GM12878 (cell line): ENCODE results near the gene ZDHHC18.

Experiments used
- CREB1 ChIP-seq: IDR thresholded peaks from 2 replicates; pipeline ENCODE4 v1.6.1; 2012; ENCODE audit warnings: low read depth, mild to moderate bottlenecking, inconsistent platforms
- CREM ChIP-seq: IDR thresholded peaks from 2 replicates; pipeline ENCODE4 v1.6.1; 2014; ENCODE audit warnings: antibody characterized with exemption, low read depth
- CTCF ChIP-seq, 3 experiments: IDR thresholded peaks in 2 of 3; conservative IDR thresholded peaks in 1 of 3; 2 replicates each; pipeline ENCODE4 v1.5.1; 2011; ENCODE audit warnings: low read depth in 3 of 3, low read length in 3 of 3, mild to moderate bottlenecking in 3 of 3, control low read depth in 2 of 3, moderate library complexity in 2 of 3, inconsistent platforms in 1 of 3, mixed read lengths in 1 of 3; ENCODE audit not compliant: control insufficient read depth in 2 of 3, insufficient read depth in 1 of 3; ENCODE audit errors: extremely low read depth in 1 of 3
- EZH2 ChIP-seq: IDR thresholded peaks from 2 replicates; pipeline ENCODE4 v1.6.1; 2012; ENCODE audit warnings: low read depth, mild to moderate bottlenecking, control low read depth, inconsistent platforms, low read length, borderline replicate concordance; ENCODE audit not compliant: control insufficient read depth
- FOXM1 ChIP-seq: IDR thresholded peaks from 2 replicates; pipeline ENCODE4 v1.6.1; 2012; ENCODE audit warnings: low read depth, mild to moderate bottlenecking, inconsistent platforms, low read length, moderate library complexity
- POLR2A ChIP-seq: IDR thresholded peaks from 2 replicates; pipeline ENCODE4 v1.6.1; 2011; ENCODE audit warnings: low read depth, mild to moderate bottlenecking, low read length
- POLR2AphosphoS5 ChIP-seq: IDR thresholded peaks from 2 replicates; pipeline ENCODE4 v1.6.1; 2011; ENCODE audit warnings: mild to moderate bottlenecking, low read length, inconsistent platforms
- ZNF592 ChIP-seq: fragments of 450-650 bp; IDR thresholded peaks from 2 replicates; pipeline ENCODE4 v1.6.1; 2017; ENCODE audit warnings: mild to moderate bottlenecking, moderate library complexity

- TF ChIP-seq EZH2: no peak
- TF ChIP-seq ZNF592: no peak
- no peak for TF ChIP-seq CTCF (IDR thresholded peaks at IDR 0.05 in 2 of 3, conservative IDR thresholded peaks at IDR 0.05 in 1 of 3; ENCODE audit: control insufficient read depth in 2 of 3, extremely low read depth in 1 of 3, insufficient read depth in 1 of 3, low read depth in 3 of 3, low read length in 3 of 3)
- TF ChIP-seq POLR2AphosphoS5: no peak
- no peak for TF ChIP-seq CREB1
- no peak for TF ChIP-seq FOXM1
- no peak for TF ChIP-seq CREM
- TF ChIP-seq POLR2A: no peak
These were observed 36.6 kb upstream of the ZDHHC18 start for GRCh38 chr1:26789931-26790330.
